ENCODE data around the gene ARHGAP8.

DNA sequence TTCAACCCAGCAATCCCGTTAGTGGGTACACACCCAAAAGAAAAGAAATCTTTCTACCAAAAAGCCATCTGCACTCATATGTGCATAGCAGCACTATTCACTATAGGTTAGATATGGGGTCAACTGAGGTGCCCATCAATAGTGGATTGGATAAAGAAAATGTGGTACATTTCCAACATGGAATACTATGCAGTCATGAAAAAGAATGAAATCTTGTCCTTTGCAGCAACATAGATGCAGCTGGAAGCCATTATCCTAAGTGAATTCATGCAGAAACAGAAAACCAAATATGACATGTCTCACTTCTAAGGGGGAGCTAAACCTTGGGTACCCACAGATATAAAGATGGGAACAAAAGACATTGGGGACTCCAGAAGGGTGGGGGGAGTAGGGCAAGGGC, 1.9 kb upstream of the ARHGAP8 start:
- TF ChIP-seq EZH2 (IDR thresholded peaks at IDR 0.05; ENCODE audit: borderline replicate concordance, insufficient read depth, low read length, poor library complexity, severe bottlenecking), result no peak
- no peak for TF ChIP-seq SMC3 (conservative IDR thresholded peaks at IDR 0.05; ENCODE audit: poor library complexity)
- TF ChIP-seq, protein P1, sequence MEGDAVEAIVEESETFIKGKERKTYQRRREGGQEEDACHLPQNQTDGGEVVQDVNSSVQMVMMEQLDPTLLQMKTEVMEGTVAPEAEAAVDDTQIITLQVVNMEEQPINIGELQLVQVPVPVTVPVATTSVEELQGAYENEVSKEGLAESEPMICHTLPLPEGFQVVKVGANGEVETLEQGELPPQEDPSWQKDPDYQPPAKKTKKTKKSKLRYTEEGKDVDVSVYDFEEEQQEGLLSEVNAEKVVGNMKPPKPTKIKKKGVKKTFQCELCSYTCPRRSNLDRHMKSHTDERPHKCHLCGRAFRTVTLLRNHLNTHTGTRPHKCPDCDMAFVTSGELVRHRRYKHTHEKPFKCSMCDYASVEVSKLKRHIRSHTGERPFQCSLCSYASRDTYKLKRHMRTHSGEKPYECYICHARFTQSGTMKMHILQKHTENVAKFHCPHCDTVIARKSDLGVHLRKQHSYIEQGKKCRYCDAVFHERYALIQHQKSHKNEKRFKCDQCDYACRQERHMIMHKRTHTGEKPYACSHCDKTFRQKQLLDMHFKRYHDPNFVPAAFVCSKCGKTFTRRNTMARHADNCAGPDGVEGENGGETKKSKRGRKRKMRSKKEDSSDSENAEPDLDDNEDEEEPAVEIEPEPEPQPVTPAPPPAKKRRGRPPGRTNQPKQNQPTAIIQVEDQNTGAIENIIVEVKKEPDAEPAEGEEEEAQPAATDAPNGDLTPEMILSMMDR (IDR thresholded peaks at IDR 0.05; ENCODE audit: poor library complexity, severe bottlenecking), result no peak
- TF ChIP-seq EP300 (conservative IDR thresholded peaks at IDR 0.05; ENCODE audit: poor library complexity, severe bottlenecking), result no peak
- TF ChIP-seq POLR2AphosphoS5 (IDR thresholded peaks at IDR 0.05), result no peak
- no peak for TF ChIP-seq RAD21 (conservative IDR thresholded peaks at IDR 0.05)
- TF ChIP-seq MXI1 (conservative IDR thresholded peaks at IDR 0.05; ENCODE audit: poor library complexity, severe bottlenecking), result no peak
- no peak for TF ChIP-seq TAF1 (IDR thresholded peaks at IDR 0.05; ENCODE audit: low read depth)

All from neural cell (in vitro differentiated cells).